NCI-H2196 treated with DMSO at 0.1 percent for 48 hours (cell line): ENCODE measurements around the gene ASB4.
"Not testable (repeated sequence)": the region's sequence is repeated elsewhere in the genome, so short reads cannot be mapped to it uniquely, and the experiment has no call there.

Source experiments
- DNase-seq: peaks from one replicate; lab custom pipeline; 2025; ENCODE audit not compliant: unreplicated experiment; lab: John Stamatoyannopoulos, UW

ASB4 gene

GRCh38 chr7:95485391-95486123 is at the start of gene ASB4:
ASB4 (plus strand) TSS chr7:95485943; CDS start chr7:95485972, 29 bp downstream.
- no peak for DNase-seq

- DNase-seq = no peak
Measured at GRCh38 chr7:95436407-95436806, 49.3 kb upstream of the ASB4 start.

- no peak for DNase-seq
Measured at GRCh38 chr7:95440394-95441038, 45.2 kb upstream of the ASB4 start.

- DNase-seq = no peak
Measured at GRCh38 chr7:95441042-95441823, 44.5 kb upstream of the ASB4 start.

- DNase-seq = no peak
Measured at GRCh38 chr7:95444796-95445195, 40.9 kb upstream of the ASB4 start.

- no peak for DNase-seq
Measured at GRCh38 chr7:95446618-95447017, 39.1 kb upstream of the ASB4 start.

GRCh38 chr7:95454438-95455045 is 31.2 kb upstream of the ASB4 start:
- DNase-seq = no peak

- no peak for DNase-seq
Measured at GRCh38 chr7:95457947-95458346, 27.8 kb upstream of the ASB4 start.

- not testable (repeated sequence) for DNase-seq
Measured at GRCh38 chr7:95460653-95461052, 25.1 kb upstream of the ASB4 start.

GRCh38 chr7:95467912-95468607 is 17.7 kb upstream of the ASB4 start:
- no peak for DNase-seq

- DNase-seq = no peak
Measured at GRCh38 chr7:95469187-95469586, 16.6 kb upstream of the ASB4 start.

- DNase-seq = peak; percentile 69
Measured at GRCh38 chr7:95469848-95470247, 15.9 kb upstream of the ASB4 start.

- peak; percentile 73 for DNase-seq
Measured at GRCh38 chr7:95470452-95470851, 15.3 kb upstream of the ASB4 start.

- no peak for DNase-seq
Measured at GRCh38 chr7:95471071-95471470, 14.7 kb upstream of the ASB4 start.

GRCh38 chr7:95472581-95473161 is 13.1 kb upstream of the ASB4 start:
- DNase-seq = no peak

- DNase-seq = no peak
Measured at GRCh38 chr7:95473276-95473985, 12.3 kb upstream of the ASB4 start.

GRCh38 chr7:95476072-95476847 is 9.5 kb upstream of the ASB4 start:
- DNase-seq = no peak

- peak; percentile 78 for DNase-seq
Measured at GRCh38 chr7:95476904-95477594, 8.7 kb upstream of the ASB4 start.
